HuH-7 (cell line): ENCODE data around the gene FNDC11.
"Not testable (repeated sequence)": the region's sequence is repeated elsewhere in the genome, so short reads cannot be mapped to it uniquely, and the experiment has no call there.

Source experiments
- DNase-seq: peaks from one replicate; pipeline ENCODE4 v3.0.0; 2011; ENCODE audit warnings: low spot score

FNDC11 gene

GRCh38 chr20:63554361-63555278 is 661 bp downstream of the FNDC11 start:
- DNase-seq: no peak

GRCh38 chr20:63555661-63556381 is 1.9 kb downstream of the FNDC11 start:
- no peak for DNase-seq

- DNase-seq: no peak
Measured at GRCh38 chr20:63556873-63557478, 3.0 kb downstream of the FNDC11 start.

GRCh38 chr20:63557481-63557891 is 3.5 kb downstream of the FNDC11 start:
- DNase-seq: no peak

GRCh38 chr20:63558804-63559484 is 5.0 kb downstream of the FNDC11 start:
- DNase-seq: no peak

- not testable (repeated sequence) for DNase-seq
Measured at GRCh38 chr20:63559485-63560332, 5.8 kb downstream of the FNDC11 start.

GRCh38 chr20:63560333-63560805 is 6.4 kb downstream of the FNDC11 start:
- no peak for DNase-seq

GRCh38 chr20:63560856-63561609 is 7.1 kb downstream of the FNDC11 start:
- no peak for DNase-seq

GRCh38 chr20:63561624-63562396 is 7.9 kb downstream of the FNDC11 start:
- DNase-seq: no peak

GRCh38 chr20:63562461-63563224 is 8.7 kb downstream of the FNDC11 start:
- DNase-seq: no peak

GRCh38 chr20:63563225-63563935 is 9.4 kb downstream of the FNDC11 start:
- DNase-seq: no peak

GRCh38 chr20:63564036-63564810 is 10.3 kb downstream of the FNDC11 start:
- no peak for DNase-seq

- DNase-seq: no peak
Measured at GRCh38 chr20:63565021-63565698, 11.2 kb downstream of the FNDC11 start.

- DNase-seq: no peak
Measured at GRCh38 chr20:63565699-63566335, 11.9 kb downstream of the FNDC11 start.

- DNase-seq: no peak
Measured at GRCh38 chr20:63566395-63567135, 12.6 kb downstream of the FNDC11 start.

- no peak for DNase-seq
Measured at GRCh38 chr20:63567136-63567385, 13.1 kb downstream of the FNDC11 start.
